IPS-NIHi7 (cell line): Measurements from ENCODE around the gene ESPNL.
"Not testable (repeated sequence)": the region's sequence is repeated elsewhere in the genome, so short reads cannot be mapped to it uniquely, and the experiment has no call there.

Source experiments
- DNase-seq: peaks from one replicate; pipeline ENCODE4 v3.0.0; 2012; ENCODE audit warnings: mixed read lengths; ENCODE audit errors: extremely low spot score

The ESPNL gene

DNA sequence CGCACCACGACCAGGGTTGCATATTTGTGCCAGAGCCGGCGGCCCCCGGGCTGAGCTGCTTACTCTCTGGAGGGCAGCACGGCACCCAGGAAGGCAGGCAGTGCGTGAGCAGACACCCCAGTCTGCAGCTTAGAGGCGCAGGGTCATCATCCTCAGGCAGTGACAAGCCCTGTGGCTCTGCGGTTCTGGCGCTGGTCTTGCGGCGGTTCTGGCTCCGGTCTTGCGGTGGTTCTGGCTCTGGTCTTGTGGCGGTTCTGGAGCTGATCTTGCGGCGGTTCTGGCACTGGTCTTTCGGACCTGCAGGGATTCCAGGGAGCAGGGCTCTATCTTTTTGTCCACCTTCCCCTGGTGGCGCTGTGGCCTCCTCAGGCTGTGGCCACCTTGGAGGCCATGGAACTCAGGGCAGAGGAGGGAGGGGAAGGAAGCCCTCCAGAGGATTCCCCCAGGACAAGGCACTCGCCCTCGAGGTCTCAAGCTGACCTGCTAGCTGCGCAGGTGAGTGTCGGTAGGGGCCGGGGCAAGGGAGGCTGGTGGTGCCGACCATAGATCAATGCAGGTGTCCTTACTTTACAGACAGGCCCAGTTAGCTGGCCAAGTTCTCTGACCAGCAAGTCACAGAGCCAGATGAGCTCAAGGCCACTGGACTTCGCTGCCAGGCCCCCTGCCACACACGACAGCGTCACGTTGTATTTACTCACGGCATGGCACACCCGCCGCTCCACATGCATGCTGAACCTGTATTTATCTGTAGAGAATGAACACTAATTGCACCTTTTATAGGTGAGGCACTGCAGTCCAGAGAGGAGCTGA, 14.9 kb downstream of the ESPNL start:
- no peak for DNase-seq

DNA sequence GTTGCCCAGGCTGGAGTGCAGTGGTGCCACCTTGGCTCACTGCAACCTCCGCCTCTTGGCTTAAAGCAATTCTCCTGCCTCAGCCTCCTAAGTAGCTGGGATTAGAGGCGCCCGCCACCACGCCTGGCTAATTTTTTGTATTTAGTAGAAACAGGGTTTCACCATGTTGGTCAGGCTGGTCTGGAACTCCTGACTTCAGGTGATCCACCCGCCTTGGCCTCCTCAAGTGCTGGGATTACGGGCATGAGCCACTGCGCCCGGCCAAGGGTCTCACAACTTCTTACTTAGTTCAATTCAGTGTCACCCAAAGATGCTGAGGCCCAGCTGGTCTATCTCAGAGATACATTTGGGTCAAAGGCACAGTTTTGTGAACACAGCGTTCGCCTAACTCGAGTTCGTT, 15.6 kb downstream of the ESPNL start:
- not testable (repeated sequence) for DNase-seq

DNA sequence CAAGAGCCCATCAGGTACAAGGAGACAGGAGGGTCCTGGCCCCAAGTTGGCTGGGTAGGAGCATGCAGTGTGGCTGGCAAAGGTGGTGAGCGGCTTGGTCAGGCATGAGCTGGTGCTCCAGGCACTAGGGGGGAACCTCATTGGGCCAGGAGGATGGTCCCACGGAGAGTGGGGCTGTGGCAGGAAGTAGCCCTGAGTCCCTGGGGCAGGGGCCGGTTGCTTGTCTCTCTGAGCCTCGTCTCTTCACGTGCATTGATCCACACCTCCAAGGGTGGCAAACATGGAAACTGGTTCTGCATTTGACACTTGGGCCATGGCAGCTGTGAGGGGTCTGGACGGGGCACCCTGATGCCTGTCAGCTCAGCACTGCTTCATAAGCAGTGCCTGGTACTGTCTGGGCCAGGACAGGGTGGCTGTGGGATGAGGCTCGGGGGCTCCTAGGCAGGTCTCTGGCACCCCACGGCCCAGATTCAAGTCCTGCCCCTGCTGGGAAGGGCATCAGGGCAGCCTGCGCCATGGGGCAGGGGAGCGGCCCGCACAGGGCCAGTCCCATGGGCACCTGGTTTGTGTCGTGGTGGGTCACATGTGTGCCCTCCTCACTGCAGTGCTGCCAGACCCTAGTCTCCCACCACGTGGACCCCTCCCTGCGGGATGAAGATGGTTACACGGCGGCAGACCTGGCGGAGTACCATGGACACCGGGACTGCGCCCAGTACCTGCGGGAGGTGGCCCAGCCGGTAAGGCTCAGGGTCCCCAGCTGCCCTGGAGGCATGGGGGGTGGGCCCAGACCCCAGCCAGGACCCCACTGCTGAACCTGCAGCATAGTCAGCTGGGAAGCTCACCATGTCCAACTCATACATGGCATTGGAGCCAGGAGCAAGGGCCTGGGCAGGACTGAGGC, 16.4 kb downstream of the ESPNL start:
- no peak for DNase-seq

- no peak for DNase-seq
Observed at GRCh38 chr2:238117199-238118154, 17.3 kb downstream of the ESPNL start.

DNA sequence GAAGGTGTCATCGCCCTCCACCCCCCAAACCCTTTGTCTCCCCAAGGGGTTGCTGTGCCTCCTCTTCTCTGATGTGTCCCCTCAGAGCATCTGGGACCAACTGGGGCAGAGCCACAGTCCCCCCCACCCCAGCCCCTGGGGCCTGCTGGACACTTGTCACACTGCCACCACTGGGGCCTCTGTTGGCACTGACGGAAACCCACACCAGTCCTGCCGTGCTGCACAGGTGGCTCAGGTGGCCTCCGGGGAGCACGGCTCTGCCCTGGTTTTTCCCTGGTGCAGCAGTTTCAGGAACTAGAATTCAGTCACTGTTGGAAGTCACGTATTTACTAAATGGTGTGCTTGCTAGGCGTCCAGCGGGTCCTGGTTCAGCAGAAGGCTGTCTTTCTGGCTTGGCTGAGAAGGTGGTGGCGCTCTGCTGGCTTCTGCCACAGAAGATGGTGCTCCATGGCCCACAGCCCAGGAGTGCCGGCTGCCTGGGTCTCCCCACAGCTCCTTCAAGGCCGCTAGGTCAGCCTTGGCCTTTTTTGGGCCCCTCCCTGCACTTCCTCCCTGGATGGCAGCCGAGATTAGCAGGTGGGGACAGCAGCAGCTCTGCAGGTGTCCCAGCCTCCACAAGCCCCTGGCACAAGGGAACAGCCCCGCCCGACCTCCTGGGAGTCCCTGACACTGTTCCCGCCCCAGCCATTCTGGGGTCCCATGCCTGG, 19.8 kb downstream of the ESPNL start:
- no peak for DNase-seq

DNA sequence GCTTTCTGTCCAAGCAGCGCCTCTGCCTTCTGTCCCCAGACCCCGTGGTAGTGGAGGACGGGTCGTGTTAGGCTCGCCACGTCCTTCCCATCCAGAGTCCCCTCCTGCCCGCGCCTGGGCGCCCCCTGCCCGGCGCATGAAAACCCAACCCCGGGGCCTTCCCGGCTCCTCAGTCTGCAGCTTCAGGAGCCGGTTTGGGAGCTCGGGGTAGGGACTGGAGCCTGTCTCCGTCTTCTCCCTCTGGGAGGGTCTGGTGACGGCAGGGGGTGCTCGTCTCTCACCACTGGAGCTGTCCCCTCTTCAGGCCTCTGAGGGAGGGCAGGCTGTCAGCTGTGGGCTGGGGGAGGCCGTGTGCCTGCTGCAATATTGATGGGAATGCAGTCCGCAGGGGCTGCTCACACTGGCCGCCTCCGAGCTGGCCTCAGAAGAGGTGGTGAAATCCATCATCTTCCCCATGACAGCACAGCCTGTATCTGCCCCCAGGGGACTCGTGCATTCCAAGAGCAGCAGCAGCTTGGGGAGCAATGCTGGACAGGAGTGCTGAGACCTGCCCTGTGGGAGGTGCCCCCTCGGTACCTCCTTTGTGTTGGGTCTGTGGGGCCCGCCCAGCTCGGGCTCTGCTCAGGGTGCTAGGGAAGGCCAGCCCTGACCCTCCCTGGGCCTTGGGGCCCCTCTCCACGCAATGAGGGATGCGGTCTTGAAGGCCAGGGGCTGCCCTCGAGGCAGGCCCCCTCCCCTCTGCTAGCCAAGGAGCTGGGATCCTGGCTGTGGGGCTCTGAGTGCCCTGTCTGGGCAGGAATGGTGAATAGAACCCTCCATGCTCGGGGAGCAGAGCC, 20.5 kb downstream of the ESPNL start:
- peak; percentile 70 for DNase-seq

DNA sequence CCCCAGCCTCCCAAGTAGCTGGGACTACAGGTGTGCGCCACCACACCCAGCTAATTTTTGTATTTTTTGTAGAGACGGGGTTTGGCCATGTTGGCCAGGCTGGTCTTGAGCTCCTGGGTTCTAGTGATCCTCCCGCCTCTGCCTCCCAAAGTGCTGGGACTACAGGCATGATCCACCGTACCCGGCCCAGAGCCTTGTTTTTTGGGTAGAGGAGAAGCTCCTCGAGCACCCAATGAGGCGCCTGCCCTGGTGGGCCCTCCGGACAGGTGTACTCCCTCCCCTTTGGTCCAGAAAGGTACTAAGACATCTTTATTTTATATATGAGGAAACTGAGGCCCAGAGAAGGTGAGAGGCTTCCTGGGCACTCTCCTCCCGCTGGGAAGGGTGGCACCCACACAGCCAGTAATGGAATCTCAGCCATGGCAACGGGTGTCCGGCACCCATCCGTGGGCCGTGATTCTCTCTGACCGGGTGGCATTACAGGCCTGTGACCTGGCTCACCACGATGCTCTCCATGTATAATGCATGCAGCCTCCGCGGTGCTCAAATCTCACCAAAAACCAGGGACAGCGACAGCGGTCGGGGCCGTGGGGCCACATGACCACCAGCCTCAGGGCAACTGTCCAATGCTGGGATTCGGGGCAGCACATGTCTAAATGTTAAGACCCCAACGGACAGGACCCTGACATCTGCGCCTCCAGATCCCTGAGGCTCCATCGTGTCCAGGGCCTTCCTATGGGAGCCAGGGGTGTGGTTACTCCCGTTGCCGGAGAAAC, 21.6 kb downstream of the ESPNL start:
- no peak for DNase-seq

DNA sequence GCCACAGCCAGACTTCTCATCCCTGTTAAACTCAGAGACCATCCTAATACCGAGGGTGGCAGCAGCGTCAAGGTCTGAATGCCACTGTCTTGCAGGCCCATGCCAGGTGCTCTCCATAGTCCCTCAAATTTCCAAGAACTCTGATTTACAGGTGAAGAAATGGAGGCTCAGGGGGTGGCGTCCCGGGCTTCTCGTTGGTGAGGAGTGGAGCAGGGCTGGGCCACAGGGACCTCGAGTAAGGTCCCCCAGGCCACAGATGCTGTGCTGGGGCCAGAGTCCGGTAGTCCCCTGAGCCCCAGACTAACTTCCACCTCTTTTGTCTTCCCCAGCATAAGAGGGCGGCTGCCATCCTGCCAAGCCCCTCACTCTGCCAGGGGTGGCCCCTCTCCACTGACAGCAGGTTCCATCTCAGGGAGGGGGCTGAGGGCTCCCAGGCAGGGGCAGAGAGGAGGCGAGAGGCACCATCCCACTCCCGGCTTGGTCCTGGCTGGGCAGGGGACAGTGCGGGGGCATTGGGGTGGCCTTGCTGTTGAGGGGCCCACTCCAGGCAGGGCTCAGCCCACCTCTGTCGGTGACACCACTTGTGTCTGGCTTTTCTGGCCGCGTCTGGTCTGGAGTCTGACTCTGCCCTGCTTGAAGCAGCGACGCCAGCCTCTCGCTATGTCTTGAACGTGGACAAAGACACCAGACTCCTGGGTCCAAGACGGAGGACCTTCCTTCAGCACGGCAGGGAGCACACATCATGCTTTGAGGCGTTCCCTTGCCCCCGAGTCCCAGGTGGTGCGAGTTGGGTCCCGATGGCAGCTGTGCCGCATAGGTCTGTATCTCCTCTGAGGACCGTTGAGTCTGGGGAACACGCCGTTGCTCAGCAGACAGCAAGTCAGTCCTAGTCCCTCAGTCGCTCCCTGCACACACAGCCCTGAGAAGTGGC, 22.4 kb downstream of the ESPNL start:
- DNase-seq: no peak

- DNase-seq: no peak
Observed at GRCh38 chr2:238123218-238123971, 23.3 kb downstream of the ESPNL start.

- DNase-seq: no peak
Observed at GRCh38 chr2:238123991-238124470, 23.9 kb downstream of the ESPNL start.

DNA sequence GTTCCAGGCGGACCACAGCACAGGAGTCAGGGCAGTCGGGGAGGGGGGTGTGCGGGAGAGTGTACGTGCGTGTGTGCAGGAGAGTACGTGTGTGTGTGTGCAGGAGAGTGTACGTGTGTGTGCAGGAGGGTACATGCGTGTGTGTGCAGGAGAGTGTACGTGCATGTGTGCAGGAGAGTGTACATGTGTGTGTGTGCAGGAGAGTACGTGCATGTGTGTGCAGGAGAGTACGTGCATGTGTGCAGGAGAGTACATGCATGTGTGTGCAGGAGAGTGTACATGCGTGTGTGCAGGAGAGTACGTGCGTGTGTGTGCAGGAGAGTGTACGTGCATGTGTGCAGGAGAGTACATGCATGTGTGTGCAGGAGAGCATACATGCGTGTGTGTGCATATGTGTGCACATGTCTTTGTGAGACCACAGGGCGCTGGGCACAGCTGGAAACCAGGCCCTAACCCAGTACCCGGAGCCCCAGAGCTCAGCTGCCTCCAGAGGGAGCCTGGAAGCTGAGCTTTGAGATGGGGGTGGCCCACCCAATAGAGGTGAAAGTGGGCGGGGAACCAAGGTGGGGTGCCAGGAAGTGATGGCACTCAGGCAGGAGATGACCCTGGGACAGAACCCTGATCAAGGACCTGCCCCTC, 24.5 kb downstream of the ESPNL start:
- no peak for DNase-seq

DNA sequence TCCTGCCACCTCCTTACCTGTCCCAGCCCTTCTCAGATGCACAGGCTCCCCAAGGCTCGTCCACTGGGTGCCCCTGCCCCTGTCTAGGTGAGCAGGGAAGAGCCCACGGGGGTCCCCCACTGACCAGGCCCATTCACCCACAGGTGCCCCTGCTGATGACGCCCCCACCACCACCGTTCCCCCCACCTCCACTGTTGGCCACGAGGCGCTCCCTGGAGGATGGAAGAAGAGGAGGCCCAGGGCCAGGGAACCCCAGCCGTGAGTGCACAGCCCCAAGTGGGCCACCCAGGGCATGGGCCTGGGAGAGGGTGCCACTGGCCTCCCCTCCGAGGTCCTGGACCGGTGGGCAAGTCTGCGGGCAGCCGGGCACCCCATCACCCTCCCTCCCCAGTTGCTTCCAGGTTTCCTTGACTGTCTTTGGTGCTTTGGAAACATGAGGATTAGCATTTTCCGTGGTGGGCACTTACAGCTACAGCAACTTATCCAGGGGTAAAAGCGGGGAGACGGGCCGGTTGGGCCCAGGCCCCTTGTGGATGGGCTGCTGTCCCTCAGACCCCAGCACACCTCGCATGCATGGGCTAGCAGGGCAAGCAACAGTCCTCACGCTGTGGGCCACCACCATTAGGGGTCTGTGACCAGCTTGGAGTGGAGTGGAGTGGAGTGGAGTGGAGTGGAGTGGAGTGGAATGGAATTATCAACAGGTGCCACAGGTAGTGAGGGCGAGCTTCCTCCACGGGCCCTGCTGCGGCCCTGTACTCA, 25.2 kb downstream of the ESPNL start:
- no peak for DNase-seq

- no peak for DNase-seq
Observed at GRCh38 chr2:238126338-238126737, 26.2 kb downstream of the ESPNL start.

- no peak for DNase-seq
Observed at GRCh38 chr2:238126775-238127164, 26.6 kb downstream of the ESPNL start.

GRCh38 chr2:238127165-238128060, 27.3 kb downstream of the ESPNL start:
- peak; percentile 64 for DNase-seq
